ENCODE data around the gene PRKAB2. TPM values are rescaled to one million over a fixed set of nuclear protein-coding genes. Genes with fewer than 3 reads are reported as not detected.

The PRKAB2 gene
- 10.0 to 13.1 TPM (median 11.7 TPM) in 5 replicates for total RNA-seq (2022; extraction: Qiagen RNA extraction)

GRCh38 chr1:147172168-147173016 lies at the start of gene PRKAB2:
PRKAB2 (minus strand) TSS chr1:147172470; CDS start chr1:147172144, 326 bp downstream.

Other genes starting within 250 kb of the PRKAB2 start
- 5.3 to 6.7 TPM (median 6.2 TPM) in 5 replicates for gene NBPF12, start 234.1 kb downstream of the PRKAB2 start, total RNA-seq (2022; extraction: Qiagen RNA extraction)
- gene FMO5, start 52.9 kb upstream of the PRKAB2 start, total RNA-seq (2022; extraction: Qiagen RNA extraction) = 0.18 to 0.26 TPM (median 0.21 TPM) in 5 replicates
- 31.7 to 35.4 TPM (median 32.3 TPM) in 5 replicates for gene CHD1L, start 70.2 kb upstream of the PRKAB2 start, total RNA-seq (2022; extraction: Qiagen RNA extraction)